ENCODE data around the gene IQSEC3.

GRCh38 chr12:197911-198695 is 131.5 kb downstream of the IQSEC3 start:
- TF ChIP-seq BHLHE40 (IDR thresholded peaks at IDR 0.05; ENCODE audit: low read length): no peak
- TF ChIP-seq PRDM4 (CRISPR knock-in tag; IDR thresholded peaks at IDR 0.05; ENCODE audit: borderline replicate concordance): no peak
- TF ChIP-seq SOX5 (CRISPR knock-in tag; IDR thresholded peaks at IDR 0.05; ENCODE audit: borderline replicate concordance): no peak
